Stimulated activated CD4-positive, alpha-beta T cell treated with anti-CD3 and anti-CD28 coated beads, Interleukin-12 subunit alpha, Interleukin-12 subunit beta, amount 100 ng/mL, for 4 hours (primary cell): ENCODE measurements around the gene KCNIP4.
"Not testable (repeated sequence)": the region's sequence is repeated elsewhere in the genome, so short reads cannot be mapped to it uniquely, and the experiment has no call there.

Experiments used
- DNase-seq: peaks from one replicate; pipeline ENCODE4 v3.0.0-alpha.2; 2020

KCNIP4 gene

DNA sequence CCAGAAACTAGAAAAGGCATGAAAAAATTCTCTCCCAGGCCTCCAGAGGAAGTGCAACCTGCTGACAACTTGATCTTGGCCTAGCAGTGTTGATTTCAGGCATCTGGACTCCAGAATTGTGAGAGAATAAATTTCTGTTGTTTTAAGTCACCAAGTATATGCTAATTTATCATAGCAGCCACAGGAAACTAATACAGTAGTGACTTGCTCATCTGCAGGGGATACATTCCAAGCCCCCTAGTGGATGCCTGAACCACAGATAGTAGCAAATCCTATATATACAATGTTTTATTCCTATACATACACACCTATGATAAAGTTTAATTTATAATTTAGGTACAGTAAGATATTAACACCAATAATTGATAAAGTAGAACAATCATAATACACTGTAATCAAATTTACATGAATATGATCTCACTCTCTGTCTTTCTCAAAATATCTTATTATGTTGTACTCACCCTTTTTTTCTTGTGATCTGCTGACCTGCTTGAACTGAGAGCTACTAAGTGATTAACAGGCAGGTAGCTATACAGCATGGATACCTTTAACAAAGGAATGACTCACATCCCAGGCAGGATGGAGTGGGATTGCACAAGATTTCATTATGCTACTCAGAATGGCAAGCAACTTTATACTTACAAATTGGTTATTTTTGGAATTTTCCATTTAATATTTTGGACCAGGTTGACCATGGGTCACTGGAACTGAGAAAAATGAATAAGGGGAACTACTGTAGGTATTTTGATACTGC lies 501.1 kb downstream of the KCNIP4 start:
- no peak for DNase-seq

GRCh38 chr4:21420166-21420565 lies 528.4 kb downstream of the KCNIP4 start:
- no peak for DNase-seq

DNA sequence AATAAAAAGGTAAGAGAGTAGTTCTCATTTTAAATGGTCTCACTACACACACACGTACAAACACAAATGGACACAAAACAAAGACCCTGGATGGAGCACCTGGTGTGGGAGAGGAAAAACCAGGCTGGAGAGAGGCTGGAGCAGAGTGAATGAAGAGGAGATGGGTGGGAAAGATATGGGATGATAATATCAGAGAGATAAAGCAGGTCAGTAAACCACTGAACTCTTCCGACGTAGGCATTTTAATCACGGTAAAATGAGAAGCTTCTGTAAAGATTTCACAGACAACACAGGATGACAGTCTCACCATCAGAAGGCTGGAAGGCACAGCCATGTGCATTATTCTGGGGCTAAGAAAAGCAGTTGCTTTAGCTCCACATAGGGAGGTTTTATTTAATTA lies 532.8 kb downstream of the KCNIP4 start:
- no peak for DNase-seq

GRCh38 chr4:21413807-21414370 lies 534.7 kb downstream of the KCNIP4 start:
- no peak for DNase-seq

DNA sequence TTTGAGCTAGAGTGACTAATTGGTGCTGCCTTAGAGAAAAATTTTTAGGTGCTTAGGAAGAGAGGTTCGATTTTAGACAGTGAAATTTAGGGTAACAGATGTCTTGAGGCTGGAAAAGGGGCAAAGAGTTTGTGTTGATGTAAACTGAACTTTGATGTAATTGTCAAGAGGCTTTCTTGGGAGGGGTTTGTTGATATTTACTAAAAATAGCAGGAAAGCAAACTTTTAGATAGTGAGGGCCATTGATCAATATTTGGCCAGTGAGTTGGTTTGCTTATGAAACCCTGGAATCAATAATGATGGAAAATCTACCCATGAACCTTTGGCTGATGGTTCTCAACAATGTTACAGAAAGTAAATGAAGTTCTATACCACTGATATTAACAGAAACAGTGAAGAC lies 537.5 kb downstream of the KCNIP4 start:
- no peak for DNase-seq

GRCh38 chr4:21410372-21410771 lies 538.2 kb downstream of the KCNIP4 start:
- DNase-seq, result no peak

DNA sequence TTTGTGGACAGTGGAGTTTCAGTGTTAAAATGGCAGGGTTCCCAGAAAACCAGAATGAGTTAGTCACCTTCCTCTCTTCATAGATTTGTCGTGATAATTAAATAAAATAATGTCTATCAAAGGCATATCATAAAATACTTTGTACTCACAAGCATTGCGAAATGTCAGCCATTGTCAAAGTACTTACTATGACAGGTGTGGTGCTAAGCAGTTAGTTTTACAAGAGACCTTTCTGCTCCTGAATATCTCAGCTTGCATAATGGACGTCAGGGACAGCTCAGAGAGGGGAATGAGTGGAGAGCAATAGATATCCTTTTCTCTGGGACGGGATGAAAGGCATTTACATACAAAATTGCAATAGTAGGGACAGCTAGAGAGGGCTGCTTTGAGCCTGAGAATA lies 560.9 kb downstream of the KCNIP4 start:
- no peak for DNase-seq

DNA sequence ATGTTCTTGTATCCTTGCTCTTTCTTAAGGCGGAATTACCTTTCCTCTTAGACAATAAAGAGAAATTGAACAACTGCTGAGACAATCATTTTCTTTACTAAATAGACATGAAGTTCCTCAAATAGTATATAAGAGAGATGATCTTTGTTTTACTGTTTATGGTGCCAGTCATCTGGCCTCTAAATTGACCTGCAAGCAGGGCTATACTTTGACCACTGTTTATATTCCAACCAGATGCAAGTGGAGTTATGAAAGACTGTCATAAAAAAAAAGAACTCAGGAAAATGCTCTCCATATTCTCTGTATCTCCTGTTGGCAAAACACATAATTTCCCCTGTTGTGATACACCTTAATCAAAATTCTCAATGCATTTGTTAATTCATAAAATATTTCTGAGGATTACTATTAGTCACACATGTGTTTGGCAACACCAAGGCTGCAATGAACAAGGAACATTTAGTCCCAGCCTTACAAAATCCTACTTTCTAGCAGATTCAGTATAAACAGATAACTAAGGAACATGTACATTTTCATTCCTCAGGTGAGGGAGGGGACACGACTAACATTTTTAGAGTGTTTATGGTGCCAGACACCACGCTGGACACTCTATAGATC lies 562.3 kb downstream of the KCNIP4 start:
- no peak for DNase-seq

- DNase-seq, result no peak
Observed at GRCh38 chr4:21385706-21386105, 562.9 kb downstream of the KCNIP4 start.

DNA sequence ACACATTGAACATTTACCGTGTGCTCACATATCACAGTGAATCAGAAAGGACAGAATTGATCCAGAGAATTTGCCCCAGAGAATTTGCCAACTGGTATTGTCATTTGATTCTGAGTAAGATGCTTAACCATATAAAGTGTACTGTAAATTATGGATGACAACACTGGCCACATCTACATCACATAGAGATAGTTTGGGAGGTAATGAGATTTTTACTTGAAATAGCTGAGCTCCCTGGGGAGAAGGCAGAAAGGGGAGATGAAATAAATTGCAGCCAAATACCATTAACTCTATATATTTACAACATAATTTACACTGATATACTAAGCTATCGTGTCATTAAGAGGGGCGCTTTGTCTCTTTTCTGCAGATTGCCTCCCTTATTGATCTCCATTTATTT lies 564.0 kb downstream of the KCNIP4 start:
- no peak for DNase-seq

DNA sequence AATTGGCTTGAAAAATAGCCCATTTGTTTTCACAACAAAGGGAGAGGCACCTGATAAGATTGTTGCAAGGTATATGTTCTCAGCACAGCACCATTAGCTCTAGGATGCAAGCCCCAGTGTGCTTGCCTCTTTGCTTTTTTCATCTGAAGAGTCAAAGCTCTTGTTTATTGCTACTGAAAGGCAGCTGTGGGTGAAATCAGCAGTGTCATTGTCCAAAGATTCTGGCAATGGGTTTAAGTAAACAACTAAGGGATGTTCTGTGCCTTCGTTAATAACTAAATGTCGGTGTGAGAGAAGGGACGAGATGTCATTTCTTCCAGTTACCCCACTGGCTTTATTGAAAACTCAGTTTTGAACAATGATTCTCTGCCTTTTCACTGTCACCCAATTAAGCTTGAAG lies 567.7 kb downstream of the KCNIP4 start:
- DNase-seq, result no peak

DNA sequence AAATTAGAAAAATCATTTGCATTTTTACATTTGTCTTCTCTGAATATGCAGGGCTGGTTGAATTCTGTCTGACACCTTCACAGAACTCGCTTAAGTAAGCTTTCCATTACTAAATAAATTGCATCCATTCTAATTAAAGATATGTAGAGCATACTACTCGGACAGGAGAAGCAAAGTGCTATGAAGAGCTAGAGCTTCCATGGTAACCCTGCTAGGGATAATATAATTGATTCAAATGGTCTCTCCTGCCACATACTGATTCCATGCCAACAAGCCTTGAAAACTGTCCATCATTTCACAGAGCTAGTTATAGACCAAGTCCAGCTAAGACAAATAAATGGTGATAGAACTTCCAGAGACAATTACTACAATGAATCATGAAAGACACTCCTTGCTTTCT lies 571.5 kb downstream of the KCNIP4 start:
- no peak for DNase-seq

DNA sequence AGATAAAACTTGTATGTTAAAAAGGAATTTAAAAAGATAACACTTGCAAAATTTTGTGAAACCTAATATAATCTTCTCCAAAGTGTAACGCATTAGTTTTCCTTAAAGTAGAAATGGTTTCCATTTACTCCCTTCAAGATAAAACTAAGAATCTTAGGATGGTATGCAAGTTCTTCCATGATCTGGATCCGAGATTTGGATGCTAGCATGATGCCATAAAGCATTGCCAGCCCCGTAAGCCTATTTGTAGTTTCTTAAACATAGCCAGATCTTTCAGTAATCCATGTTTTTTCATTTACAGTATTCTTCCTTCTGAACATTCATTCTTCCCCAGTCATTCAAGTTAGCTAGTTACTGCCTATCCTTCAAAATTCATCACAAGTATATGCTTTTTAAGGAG lies 572.4 kb downstream of the KCNIP4 start:
- no peak for DNase-seq

GRCh38 chr4:21374641-21375368 lies 573.8 kb downstream of the KCNIP4 start:
- no peak for DNase-seq

- DNase-seq, result no peak
Observed at GRCh38 chr4:21367567-21367966, 581.0 kb downstream of the KCNIP4 start.

- DNase-seq, result no peak
Observed at GRCh38 chr4:21366840-21367239, 581.7 kb downstream of the KCNIP4 start.

DNA sequence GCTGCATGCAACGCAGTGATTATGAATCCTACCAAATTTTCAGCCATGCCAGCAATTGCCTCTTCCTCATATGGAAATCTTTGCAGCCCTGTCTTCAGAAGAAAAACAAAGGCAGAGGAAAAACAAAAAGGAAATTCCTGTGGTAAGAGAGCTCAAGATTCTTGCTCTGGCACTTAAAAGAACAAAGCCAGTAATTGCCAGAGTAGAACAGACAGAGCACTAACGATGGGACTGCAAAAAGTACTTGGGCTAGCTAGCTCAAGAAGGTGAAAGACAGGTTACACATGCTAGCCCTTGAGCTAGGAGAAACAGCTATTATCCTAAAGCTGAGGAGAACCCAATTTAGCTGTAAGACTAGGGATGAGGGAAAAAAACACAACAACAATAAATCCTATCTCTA lies 582.3 kb downstream of the KCNIP4 start:
- DNase-seq, result no peak

DNA sequence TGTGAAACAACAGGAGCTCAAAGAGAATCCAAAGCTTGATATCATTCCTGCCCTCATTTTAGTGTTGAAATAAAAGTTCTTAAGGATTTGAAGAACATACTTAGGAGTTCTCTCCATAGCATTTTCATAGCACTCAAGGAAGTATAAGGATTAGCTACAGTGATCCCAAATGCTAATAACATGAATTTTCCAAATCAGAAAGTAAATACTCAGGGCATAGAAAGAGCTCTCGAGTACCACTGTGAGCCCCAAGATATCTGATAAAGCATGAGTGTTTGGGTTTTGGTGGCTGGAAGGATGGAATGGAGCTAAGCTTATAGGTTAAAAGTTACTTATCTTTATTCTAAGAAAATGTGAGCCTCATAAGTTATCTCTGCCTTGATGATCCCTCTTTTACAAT lies 584.9 kb downstream of the KCNIP4 start:
- DNase-seq, result no peak

- DNase-seq, result not testable (repeated sequence)
Observed at GRCh38 chr4:21352354-21352753, 596.2 kb downstream of the KCNIP4 start.

- DNase-seq, result no peak
Observed at GRCh38 chr4:21347142-21347541, 601.4 kb downstream of the KCNIP4 start.

GRCh38 chr4:21327976-21328700 lies 620.4 kb downstream of the KCNIP4 start:
- no peak for DNase-seq

DNA sequence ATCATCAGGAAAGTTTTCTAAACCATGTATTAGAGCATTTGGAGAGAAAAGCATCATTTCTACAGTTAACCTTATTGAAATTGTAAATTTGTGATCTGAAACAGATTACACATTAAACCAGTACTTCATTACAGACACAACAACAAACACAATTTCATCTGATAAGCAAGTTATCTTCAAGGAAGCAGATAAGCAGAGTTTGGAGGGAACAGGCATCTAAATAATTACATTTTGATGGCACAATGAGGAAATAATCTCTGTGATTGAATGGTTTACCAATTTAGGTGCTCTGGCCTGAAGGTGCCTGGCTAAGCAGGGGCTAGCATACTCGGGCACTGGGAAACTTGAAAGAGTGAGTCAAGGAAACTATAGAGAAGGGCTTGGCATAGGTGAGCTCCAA lies 628.5 kb downstream of the KCNIP4 start:
- no peak for DNase-seq

GRCh38 chr4:21307709-21308108 lies 640.9 kb downstream of the KCNIP4 start:
- no peak for DNase-seq
